A549 treated with AZD2906 at 1 μM for 4 hours (cell line): Measurements from ENCODE around the gene XCL2. TPM values are rescaled to one million over a fixed set of nuclear protein-coding genes. Genes with fewer than 3 reads are reported as not detected.

Source experiments
- total RNA-seq: library from RNA; stranded (reverse); fragments of 200-300 nt; extraction: Qiagen RNA extraction; gene quantifications from 5 replicates; pipeline ENCODE4 v1.2.3, GENCODE V29; 2022

The XCL2 gene
- not detected in 5 replicates for total RNA-seq

DNA sequence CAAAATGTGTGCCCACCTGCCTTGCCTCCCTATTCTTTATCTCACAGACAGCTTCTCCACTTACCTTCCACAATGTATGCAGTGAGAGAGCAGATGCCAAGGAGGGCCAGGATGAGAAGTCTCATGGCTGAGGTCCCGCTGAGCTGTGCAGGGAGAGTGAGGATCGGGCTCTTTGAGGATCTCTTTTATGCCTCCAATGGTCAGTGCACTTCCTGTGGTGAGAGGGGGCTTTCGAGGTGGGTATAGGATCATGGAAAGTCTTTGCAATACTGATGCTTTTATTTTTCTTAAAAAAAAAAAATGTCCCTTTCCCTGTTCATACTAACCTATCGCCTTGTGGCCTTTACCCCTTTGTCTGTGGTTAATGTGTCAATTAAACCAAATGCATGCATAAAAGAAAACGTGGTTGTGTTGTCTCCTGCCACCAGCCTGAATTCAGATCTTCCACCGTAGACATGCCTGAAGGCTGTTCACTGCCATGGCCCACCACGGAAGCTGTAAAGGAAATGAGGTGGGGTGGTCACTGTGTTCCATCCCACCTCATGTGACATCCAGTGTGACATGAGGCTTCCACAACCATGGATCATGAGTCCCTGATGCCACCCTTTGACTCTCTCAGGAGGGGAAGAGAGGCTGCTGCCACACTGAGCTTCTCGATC lies at the start of gene XCL2:
Gene XCL2 (minus strand): TSS at position 158 of the 659 bp plus-strand sequence. CDS start 33 bp downstream, at position 125.

GRCh38 chr1:168576245-168576688 lies 32.5 kb upstream of the XCL2 start, which contains the start of gene XCL1:
TSS of gene XCL1 (plus strand) at chr1:168576605. CDS start at chr1:168576638, 33 bp downstream.

Other genes starting within 250 kb of the XCL2 start
- gene XCL1, start 32.6 kb upstream of the XCL2 start, total RNA-seq, result not detected in 5 replicates
- not detected in 5 replicates for gene DPT, start 185.2 kb upstream of the XCL2 start, total RNA-seq